Vagina (tissue), 2 donors: ENCODE results near the gene AIFM3.

Source experiments
- POLR2A ChIP-seq, 2 donors: fragments of 450-650 bp; IDR thresholded peaks; one replicate each; pipeline ENCODE4 v1.6.1; 2017; ENCODE audit warnings: antibody characterized with exemption in 2 of 2, mild to moderate bottlenecking in 2 of 2, moderate library complexity in 2 of 2
- POLR2AphosphoS5 ChIP-seq, 2 donors: sonication (generic); formaldehyde crosslinking; IDR thresholded peaks; one replicate each; pipeline ENCODE4 v1.9.0; 2017; ENCODE audit warnings: antibody characterized with exemption in 2 of 2, mild to moderate bottlenecking in 2 of 2, low read depth in 1 of 2; ENCODE audit not compliant: insufficient read depth in 1 of 2
- TF ChIP-seq, protein P1 (sequence below), 3 experiments: fragments of 450-650 bp in 2 of 3; fragments of 200-600 bp in 1 of 3; sonication (generic) in 1 of 3; IDR thresholded peaks; one replicate each; pipeline ENCODE4 v1.5.1; 2017 to 2019; ENCODE audit warnings: antibody characterized with exemption in 3 of 3, mild to moderate bottlenecking in 2 of 3, moderate library complexity in 2 of 3

DNA sequence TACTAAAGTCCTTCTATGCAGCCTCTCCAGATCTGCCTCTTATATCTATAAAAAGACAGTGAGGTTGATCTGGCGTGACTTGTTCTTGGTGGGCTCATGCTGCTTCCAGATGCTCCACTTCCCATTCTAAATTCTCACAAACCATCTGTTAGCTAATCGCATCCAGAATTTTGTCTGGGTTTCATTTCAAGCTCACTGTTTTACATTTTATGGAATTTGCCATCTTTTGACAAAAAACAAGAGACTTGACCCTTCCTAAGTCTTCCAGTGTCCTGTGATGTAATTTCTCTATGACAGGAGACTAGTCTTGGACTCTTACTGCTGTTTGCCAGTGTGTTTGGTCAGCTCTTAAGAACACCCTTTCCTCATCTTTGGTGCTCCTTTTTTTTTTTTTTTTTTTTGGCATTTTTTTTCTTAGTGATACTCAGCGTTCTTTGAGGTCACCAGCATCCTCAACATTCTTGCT is 26.8 kb upstream of the AIFM3 start:
- no peak for TF ChIP-seq POLR2A (IDR thresholded peaks at IDR 0.05)
- no peak for TF ChIP-seq POLR2AphosphoS5 (IDR thresholded peaks at IDR 0.05; ENCODE audit: insufficient read depth in 1 of 2, low read depth in 1 of 2)
- TF ChIP-seq, protein P1, sequence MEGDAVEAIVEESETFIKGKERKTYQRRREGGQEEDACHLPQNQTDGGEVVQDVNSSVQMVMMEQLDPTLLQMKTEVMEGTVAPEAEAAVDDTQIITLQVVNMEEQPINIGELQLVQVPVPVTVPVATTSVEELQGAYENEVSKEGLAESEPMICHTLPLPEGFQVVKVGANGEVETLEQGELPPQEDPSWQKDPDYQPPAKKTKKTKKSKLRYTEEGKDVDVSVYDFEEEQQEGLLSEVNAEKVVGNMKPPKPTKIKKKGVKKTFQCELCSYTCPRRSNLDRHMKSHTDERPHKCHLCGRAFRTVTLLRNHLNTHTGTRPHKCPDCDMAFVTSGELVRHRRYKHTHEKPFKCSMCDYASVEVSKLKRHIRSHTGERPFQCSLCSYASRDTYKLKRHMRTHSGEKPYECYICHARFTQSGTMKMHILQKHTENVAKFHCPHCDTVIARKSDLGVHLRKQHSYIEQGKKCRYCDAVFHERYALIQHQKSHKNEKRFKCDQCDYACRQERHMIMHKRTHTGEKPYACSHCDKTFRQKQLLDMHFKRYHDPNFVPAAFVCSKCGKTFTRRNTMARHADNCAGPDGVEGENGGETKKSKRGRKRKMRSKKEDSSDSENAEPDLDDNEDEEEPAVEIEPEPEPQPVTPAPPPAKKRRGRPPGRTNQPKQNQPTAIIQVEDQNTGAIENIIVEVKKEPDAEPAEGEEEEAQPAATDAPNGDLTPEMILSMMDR (IDR thresholded peaks at IDR 0.05): no peak
